CD1c-positive myeloid dendritic cell (primary cell): ENCODE measurements around the gene LRRC8E.
"Not testable (repeated sequence)": the region's sequence is repeated elsewhere in the genome, so short reads cannot be mapped to it uniquely, and the experiment has no call there.

ENCODE experiments used
- DNase-seq: peaks from one replicate; pipeline ENCODE4 v3.0.0-alpha.2; 2016; ENCODE audit errors: extremely low spot score

LRRC8E gene

GRCh38 chr19:7887408-7888144 lies 734 bp upstream of the LRRC8E start:
- no peak for DNase-seq

GRCh38 chr19:7888826-7889217 lies 512 bp downstream of the LRRC8E start:
- no peak for DNase-seq

- DNase-seq, result not testable (repeated sequence)
Observed at GRCh38 chr19:7893362-7894101, 5.2 kb downstream of the LRRC8E start.

DNA sequence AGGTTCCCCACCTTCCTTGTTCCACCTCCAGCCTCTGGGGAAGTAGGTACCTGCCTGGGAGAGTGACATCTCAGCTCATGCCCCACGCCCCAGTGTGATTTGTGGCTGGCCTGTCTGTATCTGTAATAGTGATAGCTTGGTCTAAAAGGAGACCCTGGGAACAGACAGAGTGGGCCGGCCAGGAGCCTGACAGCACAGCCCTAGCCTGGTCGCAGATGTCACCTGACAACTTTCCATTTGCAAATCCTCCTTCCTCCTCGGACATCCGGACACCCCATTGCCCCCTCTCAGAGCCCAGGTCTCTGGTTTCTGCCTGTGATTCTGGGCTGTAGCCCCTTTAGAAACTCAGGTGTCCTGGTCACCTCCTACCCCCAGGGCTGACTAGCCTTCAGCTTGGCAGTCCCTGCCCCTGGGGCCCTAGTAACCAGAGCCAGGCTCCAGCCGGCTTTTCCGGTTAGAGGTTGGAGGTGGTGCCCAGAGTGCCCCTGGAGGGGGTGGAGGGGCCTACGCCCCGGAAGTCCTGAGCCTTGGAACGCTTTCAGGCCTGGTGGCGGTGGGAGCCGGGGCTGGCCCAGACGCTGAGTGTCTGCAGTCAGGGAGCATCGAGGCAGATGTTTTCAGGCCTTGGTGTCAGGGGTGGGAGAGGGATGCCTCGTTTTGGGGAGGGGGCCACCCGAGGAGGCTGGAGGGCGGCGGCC lies 6.5 kb downstream of the LRRC8E start:
- DNase-seq, result no peak

DNA sequence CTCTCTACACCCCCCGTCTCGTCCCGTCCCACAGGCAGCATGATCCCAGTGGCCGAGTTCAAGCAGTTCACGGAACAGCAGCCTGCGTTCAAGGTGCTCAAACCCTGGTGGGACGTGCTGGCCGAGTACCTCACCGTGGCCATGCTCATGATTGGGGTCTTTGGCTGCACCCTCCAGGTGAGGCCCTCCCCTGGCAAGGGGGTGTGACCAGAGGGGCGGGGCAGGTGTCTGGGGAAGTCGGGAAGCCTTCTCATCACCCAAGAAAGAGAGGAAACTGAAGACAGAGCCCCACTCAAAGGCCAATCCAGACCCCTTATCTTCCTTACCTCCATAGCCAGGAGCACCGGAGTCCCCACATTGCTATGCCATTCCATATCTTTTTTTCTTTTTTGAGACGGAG lies 7.3 kb downstream of the LRRC8E start:
- DNase-seq, result no peak

- DNase-seq, result no peak
Observed at GRCh38 chr19:7897292-7897691, 9.0 kb downstream of the LRRC8E start.

DNA sequence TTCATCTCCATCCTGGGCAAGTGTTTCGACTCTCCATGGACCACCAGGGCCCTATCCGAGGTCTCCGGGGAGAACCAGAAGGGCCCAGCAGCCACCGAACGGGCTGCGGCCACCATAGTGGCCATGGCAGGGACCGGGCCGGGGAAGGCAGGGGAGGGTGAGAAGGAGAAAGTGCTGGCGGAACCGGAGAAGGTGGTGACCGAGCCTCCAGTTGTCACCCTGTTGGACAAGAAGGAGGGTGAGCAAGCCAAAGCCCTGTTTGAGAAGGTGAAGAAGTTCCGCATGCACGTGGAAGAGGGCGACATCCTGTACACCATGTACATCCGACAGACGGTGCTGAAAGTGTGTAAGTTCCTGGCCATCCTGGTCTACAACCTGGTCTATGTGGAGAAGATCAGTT lies 10.7 kb downstream of the LRRC8E start:
- no peak for DNase-seq

- no peak for DNase-seq
Observed at GRCh38 chr19:7899751-7900378, 11.6 kb downstream of the LRRC8E start.

DNA sequence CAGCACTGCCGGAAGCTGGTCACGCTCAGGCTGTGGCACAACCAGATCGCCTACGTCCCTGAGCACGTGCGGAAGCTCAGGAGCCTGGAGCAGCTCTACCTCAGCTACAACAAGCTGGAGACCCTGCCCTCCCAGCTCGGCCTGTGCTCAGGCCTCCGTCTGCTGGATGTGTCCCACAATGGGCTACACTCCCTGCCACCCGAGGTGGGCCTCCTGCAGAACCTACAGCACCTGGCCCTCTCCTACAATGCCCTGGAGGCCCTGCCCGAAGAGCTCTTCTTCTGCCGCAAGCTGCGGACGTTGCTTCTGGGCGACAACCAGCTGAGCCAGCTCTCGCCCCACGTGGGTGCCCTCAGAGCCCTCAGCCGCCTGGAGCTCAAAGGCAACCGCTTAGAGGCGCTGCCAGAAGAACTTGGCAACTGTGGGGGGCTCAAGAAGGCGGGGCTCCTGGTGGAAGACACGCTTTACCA lies 12.1 kb downstream of the LRRC8E start:
- no peak for DNase-seq

DNA sequence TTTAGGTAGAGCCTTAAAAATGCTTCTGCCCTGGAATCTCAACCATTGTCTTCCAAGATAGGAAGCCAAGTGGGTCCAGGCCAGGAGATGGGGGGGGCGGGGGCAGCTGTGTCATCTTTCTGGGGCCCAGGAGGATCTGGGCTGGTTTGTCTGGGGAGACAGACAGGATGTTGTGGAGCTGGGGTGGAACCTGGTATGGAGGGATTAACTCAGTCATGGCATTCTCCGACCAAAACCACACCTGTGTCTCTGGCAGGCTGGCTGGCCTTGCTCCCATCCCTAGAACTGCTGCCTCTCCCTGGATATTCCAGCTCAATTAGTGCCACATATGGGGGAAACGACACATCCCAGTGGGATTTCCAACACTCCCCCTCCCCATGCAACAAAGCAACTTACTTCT lies 12.6 kb downstream of the LRRC8E start:
- no peak for DNase-seq

DNA sequence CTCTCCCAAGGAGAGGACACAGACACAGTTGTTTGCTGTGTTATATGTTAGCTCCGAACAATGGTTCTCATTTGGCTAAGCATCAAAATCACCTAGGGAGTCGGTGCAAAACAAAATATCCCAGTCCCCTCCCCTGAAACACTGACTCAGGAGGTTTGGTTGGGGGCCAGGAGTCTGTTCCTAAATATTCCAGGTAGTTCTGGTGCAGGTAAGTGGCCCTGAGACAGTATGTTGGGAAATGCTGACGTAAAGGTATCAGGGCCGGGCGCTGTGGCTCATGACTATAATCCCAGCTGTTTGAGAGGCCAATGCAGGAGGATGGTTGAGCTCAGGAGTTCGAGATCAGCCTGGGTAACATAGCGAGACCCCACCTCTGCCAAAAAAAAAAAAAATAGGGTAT lies 13.0 kb downstream of the LRRC8E start:
- DNase-seq, result no peak

- DNase-seq, result no peak
Observed at GRCh38 chr19:7902796-7903243, 14.5 kb downstream of the LRRC8E start.

GRCh38 chr19:7903244-7904073 lies 15.1 kb downstream of the LRRC8E start, which contains the start of gene MAP2K7:
Gene MAP2K7, plus strand, starts transcription at chr19:7903877. Its CDS starts 68 bp downstream, at chr19:7903945.
- peak; percentile 100 for DNase-seq

DNA sequence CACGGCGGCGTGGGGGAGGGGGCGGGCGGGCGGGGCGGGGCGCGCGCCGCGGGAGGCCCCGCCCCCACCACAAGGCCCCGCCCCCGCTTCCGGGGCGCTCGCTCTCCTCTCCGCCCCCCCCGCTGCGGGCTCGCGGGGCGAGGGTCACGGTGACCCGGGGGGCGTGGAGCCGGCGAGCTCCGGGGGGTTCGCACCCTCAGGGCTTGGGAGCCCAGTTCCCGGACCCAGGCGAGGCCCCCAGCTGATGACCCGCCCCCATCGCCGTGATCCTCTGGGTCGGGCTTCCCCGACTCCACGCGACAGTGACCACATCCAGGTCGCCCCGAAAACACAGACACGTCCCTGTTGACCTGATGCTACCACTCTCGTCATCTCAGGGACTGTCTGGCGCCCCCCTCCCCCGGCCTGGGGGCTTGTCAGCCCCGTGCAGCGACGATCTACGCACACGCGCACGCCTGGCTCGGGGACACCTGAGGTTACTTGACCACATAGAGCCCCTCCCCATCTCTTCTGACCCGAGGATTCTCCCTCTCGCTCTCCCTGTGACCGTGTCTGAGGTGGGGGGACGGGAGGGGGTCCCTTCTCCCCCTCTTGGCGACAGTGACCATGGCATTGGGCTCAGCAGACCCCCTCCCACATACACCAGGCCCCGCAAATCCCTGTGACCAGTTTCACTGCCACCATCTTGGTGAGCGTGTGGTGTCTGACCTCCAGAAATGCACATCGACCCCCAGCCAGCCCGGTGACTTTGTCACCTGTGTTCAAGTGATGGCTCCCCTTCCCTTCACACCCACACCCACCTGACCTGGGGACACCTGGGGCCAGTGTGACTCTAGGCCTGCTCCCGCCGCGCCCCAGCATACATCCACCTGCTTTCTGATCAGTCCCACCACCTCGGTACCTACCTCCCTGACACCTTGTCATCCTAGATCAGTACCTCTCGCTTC lies 16.0 kb downstream of the LRRC8E start:
- no peak for DNase-seq

DNA sequence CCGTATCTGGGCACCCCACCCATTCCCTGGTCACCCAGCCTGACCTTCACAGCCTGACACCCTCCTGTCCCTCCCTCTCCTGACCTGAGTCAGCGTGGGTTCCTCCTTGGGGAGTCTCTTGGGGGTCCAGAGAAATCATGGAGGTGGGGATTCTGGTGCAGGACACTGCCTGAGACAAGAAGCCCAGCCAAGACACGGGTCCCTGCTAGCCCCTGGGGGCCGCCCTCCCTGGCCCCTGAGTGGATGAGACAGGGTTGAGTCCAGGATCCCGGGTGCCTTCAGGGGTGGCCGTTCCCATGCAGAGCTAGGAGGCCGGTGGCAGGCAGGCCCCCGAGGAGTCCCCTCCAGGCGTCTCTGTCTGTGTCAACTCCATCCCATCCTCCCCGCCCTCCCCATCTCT lies 17.0 kb downstream of the LRRC8E start:
- DNase-seq, result no peak

DNA sequence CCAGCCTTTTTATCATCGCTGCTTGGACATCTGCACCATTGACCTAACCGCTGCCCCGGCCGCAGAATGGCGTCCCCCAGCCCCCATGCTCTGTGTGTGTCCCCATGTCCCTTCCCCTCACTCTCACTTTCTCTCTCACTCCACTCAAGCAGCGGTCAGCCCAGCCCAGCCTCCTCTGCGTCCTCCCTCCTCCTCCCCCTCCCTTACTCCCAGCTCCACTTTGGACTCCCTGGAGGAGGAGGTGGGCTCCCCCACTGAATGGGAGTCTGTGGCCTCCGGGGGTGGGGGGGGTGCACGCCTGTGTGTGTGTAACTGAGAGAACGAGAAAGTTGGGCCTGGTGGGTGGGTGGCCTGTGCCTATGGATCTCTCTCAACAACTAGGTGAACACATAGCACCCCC lies 17.5 kb downstream of the LRRC8E start:
- no peak for DNase-seq

- no peak for DNase-seq
Observed at GRCh38 chr19:7907122-7907521, 18.8 kb downstream of the LRRC8E start.

GRCh38 chr19:7907544-7907943 lies 19.2 kb downstream of the LRRC8E start:
- DNase-seq, result no peak

DNA sequence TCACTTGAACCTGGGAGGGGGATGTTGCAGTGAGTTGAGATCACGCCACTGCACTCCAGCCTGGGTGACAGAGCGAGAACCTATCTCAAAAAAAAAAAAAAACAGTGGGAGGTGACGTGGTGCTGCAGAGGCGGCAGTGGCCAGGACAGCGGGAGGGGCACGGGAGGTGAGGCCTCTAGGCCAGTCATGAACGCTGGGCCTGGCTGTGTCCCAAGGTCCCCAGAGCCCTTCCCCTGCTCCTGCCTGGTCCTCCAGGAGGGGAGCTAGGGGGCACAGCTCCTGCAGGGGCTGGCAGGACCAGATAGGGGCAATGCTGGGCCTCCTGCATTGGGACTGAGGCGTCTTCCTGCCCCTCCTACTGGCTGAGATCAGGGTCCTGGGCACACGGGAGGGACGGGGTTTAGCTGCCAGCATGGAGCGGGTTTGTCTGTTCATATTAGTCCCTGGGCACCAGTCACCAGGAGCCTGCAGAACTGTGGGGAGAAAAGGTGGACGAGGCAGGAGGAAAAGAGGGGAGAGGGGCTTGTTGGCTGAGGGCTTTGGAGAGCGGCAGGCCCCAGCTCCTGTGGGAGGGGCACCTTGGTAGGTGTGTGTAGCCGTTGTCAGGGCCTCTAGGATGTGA lies 19.9 kb downstream of the LRRC8E start:
- no peak for DNase-seq
